Colonic mucosa (tissue), 4 donors: ENCODE measurements around the gene EIF2S2. TPM values are rescaled to one million over a fixed set of nuclear protein-coding genes. Genes with fewer than 3 reads are reported as not detected.

Source experiments
- DNase-seq: peaks from one replicate; pipeline ENCODE4 v3.0.0-alpha.2; 2020
- H3K27ac ChIP-seq: fragments of 200-600 bp; one replicate; pipeline ENCODE4 v1.8.0; 2021
- H3K27me3 ChIP-seq: fragments of 200-600 bp; one replicate; pipeline ENCODE4 v1.8.0; 2021
- H3K36me3 ChIP-seq: fragments of 200-600 bp; one replicate; pipeline ENCODE4 v1.8.0; 2021
- H3K4me1 ChIP-seq: fragments of 200-600 bp; one replicate; pipeline ENCODE4 v1.8.0; 2021; ENCODE audit warnings: mild to moderate bottlenecking
- H3K4me3 ChIP-seq: fragments of 200-600 bp; one replicate; pipeline ENCODE4 v1.8.0; 2021
- H3K9ac ChIP-seq, 2 donors: one replicate each; pipeline ENCODE4 v1.7.0; 2013; ENCODE audit warnings: control low read depth in 2 of 2, low read depth in 2 of 2, low read length in 2 of 2
- H3K9me3 ChIP-seq: fragments of 200-600 bp; one replicate; pipeline ENCODE4 v1.8.0; 2021
- CTCF ChIP-seq: fragments of 200-600 bp; IDR thresholded peaks from one replicate; pipeline ENCODE4 v1.8.0; 2022; ENCODE audit warnings: antibody characterized with exemption, mild to moderate bottlenecking
- intact Hi-C: fragments of 100-400 bp; cut with DNase I; formaldehyde crosslinking; loops from one replicate; pipeline ENCODE4 v1.14.1; 2022
- total RNA-seq, 2 donors: library from RNA; stranded (reverse); fragmentation: NEBNext Ultra II Directional in 1 of 2; extraction: Animal tissue kit (Norgen Biotek cat#: 25700) in 1 of 2; gene quantifications; one replicate each; pipeline ENCODE4 v1.2.1, GENCODE V29; 2021
- donor health status: healthy.
- donor health status: DM: no; HTN: no; CAD: no.
- donor health status: DM: no; HTN: no; CAD: no.

Gene EIF2S2
- total RNA-seq, 2 donors from 2014 or later, result 53.1 to 71.6 TPM

- Histone ChIP-seq H3K27me3 (no peaks in the 10 kb centered on the region), H3K4me1 (no peaks in the 10 kb centered on the region), H3K27ac (no peak overlapping the region), H3K36me3 (no peaks in the 10 kb centered on the region), H3K4me3 (no peak overlapping the region), H3K9ac (no peak overlapping the region), H3K9me3 (no peaks in the 10 kb centered on the region)
- intact Hi-C loops, result loop anchor here (5.0 to 10.0 kb wide), 2 partner anchors 70 to 198 kb away; partner anchors contain the start of gene RALY
- TF ChIP-seq CTCF, result no peak
- no peak for DNase-seq
These were observed 46.8 kb downstream of the EIF2S2 start for GRCh38 chr20:34065260-34065659.

DNA sequence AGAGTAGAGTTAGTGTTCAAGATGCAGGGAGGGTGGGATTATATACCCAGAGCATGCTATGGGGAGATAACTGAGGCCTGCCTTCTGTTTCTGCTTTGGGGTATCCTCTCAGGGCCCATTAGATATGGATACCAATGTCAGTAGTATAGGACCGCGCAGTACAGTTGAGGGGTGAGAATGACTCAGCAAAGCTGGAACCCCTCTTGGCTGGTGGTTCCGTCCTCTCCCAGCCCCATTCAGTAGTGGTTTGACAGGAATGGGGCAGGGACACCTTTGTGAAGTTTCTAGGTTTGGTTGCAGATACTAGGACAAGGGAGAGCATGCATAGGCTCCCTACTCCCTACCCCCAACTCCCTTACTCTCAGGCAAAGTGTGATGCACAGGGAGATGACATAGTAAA is 47.8 kb downstream of the EIF2S2 start:
- no peak for DNase-seq
- Histone ChIP-seq H3K9me3 (no peaks in the 10 kb centered on the region), H3K4me1 (no peaks in the 10 kb centered on the region), H3K36me3 (no peaks in the 10 kb centered on the region), H3K4me3 (no peak overlapping the region), H3K9ac (no peak overlapping the region), H3K27ac (no peak overlapping the region), H3K27me3 (no peaks in the 10 kb centered on the region)
- intact Hi-C loops, result loop anchor here (10.0 kb wide), 1 partner anchor 69 kb away; the partner anchor contains the start of gene RALY
- no peak for TF ChIP-seq CTCF

GRCh38 chr20:34062570-34063482 is 49.2 kb downstream of the EIF2S2 start:
- no peak for DNase-seq
- intact Hi-C loops, result loop anchor here (10.0 kb wide), 1 partner anchor 68 kb away; the partner anchor contains the start of gene RALY
- Histone ChIP-seq H3K4me3 (no peak overlapping the region), H3K27ac (no peak overlapping the region), H3K9ac (no peak overlapping the region), H3K4me1 (no peaks in the 10 kb centered on the region), H3K9me3 (no peaks in the 10 kb centered on the region), H3K36me3 (no peaks in the 10 kb centered on the region), H3K27me3 (no peaks in the 10 kb centered on the region)
- TF ChIP-seq CTCF, result no peak

DNA sequence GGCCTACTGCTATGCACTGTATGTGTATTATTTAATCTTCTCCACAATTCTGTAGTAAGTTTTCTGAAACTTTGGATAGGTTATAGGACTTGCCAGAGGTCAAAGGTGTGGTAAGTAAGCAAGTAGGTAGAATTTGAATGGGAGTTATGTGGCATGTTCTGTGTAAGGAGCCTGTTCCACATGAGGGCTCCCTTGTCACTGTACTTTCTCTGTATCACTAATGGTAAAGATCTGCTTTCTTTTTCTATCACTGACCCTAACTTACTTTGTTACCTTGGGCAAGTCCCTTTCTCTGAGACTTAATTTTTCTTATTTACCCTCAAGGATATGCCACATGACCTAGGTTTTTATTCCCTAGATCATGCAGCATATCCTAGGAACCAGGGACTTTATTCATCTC is 50.3 kb downstream of the EIF2S2 start:
- H3K9ac ChIP-seq, result no peak overlapping the region
- H3K9me3 ChIP-seq, result no peaks in the 10 kb centered on the region
- H3K27ac ChIP-seq, result no peak overlapping the region
- no peak for DNase-seq
- intact Hi-C loops, result loop anchor here (10.0 kb wide), 1 partner anchor 67 kb away; the partner anchor contains the start of gene RALY
- no peaks in the 10 kb centered on the region for H3K4me1 ChIP-seq
- H3K27me3 ChIP-seq, result no peaks in the 10 kb centered on the region
- no peak for TF ChIP-seq CTCF
- no peaks in the 10 kb centered on the region for H3K36me3 ChIP-seq
- H3K4me3 ChIP-seq, result no peak overlapping the region

DNA sequence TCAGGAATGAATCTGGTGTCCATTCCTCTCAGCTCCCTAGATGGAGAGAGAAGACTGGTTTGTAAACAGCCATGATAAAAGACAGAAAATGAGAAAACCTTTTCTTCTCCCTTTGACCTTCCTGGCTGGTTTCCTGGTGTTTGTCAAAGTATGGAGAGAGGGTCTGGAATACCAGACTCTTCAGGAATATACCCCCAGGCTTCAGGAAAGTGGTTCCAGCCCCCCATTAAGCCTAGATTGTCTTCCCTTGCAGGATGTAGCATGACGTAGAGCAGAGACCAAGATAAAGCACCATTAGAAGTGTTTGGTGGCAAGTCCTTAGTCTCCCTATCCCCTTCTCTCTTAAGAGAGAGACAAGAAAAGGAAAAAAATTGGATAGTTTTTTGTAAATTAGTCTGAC is 51.1 kb downstream of the EIF2S2 start:
- intact Hi-C loops, result loop anchor here (10.0 kb wide), 1 partner anchor 66 kb away; the partner anchor contains the start of gene RALY
- Histone ChIP-seq H3K27ac (no peak overlapping the region), H3K4me3 (no peak overlapping the region), H3K27me3 (no peaks in the 10 kb centered on the region), H3K36me3 (no peaks in the 10 kb centered on the region), H3K9me3 (no peaks in the 10 kb centered on the region), H3K4me1 (no peaks in the 10 kb centered on the region), H3K9ac (no peak overlapping the region)
- no peak for TF ChIP-seq CTCF
- no peak for DNase-seq
